Measurements from ENCODE around the gene LEP. TPM values are rescaled to one million over a fixed set of nuclear protein-coding genes. Genes with fewer than 3 reads are reported as not detected.
"Not testable (repeated sequence)": the region's sequence is repeated elsewhere in the genome, so short reads cannot be mapped to it uniquely, and the experiment has no call there.

LEP gene
- polyA plus RNA-seq, 4 donors = 0.12 to 0.49 (median 0.36) TPM

- no peak for DNase-seq (ENCODE audit: low read depth in 4 of 4, low spot score in 3 of 4)
These were observed 29.8 kb downstream of the LEP start for GRCh38 chr7:128270826-128271272.

GRCh38 chr7:128271471-128271941 is 30.4 kb downstream of the LEP start:
- DNase-seq (ENCODE audit: low read depth in 4 of 4, low spot score in 3 of 4) = no peak

- no peak for DNase-seq (ENCODE audit: low read depth in 4 of 4, low spot score in 3 of 4)
These were observed 30.9 kb downstream of the LEP start for GRCh38 chr7:128271942-128272481.

GRCh38 chr7:128274246-128274883 is 33.3 kb downstream of the LEP start:
- DNase-seq (ENCODE audit: low read depth in 4 of 4, low spot score in 3 of 4) = no peak

GRCh38 chr7:128274884-128275603 is 34.0 kb downstream of the LEP start:
- DNase-seq (ENCODE audit: low read depth in 4 of 4, low spot score in 3 of 4) = no peak

GRCh38 chr7:128275681-128276080 is 34.6 kb downstream of the LEP start:
- DNase-seq (ENCODE audit: low read depth in 4 of 4, low spot score in 3 of 4) = no peak

GRCh38 chr7:128278366-128278765 is 37.3 kb downstream of the LEP start:
- no peak for DNase-seq (ENCODE audit: low read depth in 4 of 4, low spot score in 3 of 4)

- no peak for DNase-seq (ENCODE audit: low read depth in 4 of 4, low spot score in 3 of 4)
These were observed 38.1 kb downstream of the LEP start for GRCh38 chr7:128279124-128279713.

GRCh38 chr7:128280451-128280850 is 39.4 kb downstream of the LEP start:
- not testable (repeated sequence) for DNase-seq (ENCODE audit: low read depth in 4 of 4, low spot score in 3 of 4)

GRCh38 chr7:128281605-128282380 is 40.7 kb downstream of the LEP start:
- DNase-seq (ENCODE audit: low read depth in 4 of 4, low spot score in 3 of 4) = no peak

GRCh38 chr7:128284102-128284501 is 43.0 kb downstream of the LEP start:
- DNase-seq (ENCODE audit: low read depth in 4 of 4, low spot score in 3 of 4) = no peak

- no peak for DNase-seq (ENCODE audit: low read depth in 4 of 4, low spot score in 3 of 4)
These were observed 46.5 kb downstream of the LEP start for GRCh38 chr7:128287556-128287955.

- DNase-seq (ENCODE audit: low read depth in 4 of 4, low spot score in 3 of 4) = not testable (repeated sequence)
These were observed 56.9 kb downstream of the LEP start for GRCh38 chr7:128298004-128298403.

GRCh38 chr7:128299109-128299607 is 58.1 kb downstream of the LEP start:
- DNase-seq (ENCODE audit: low read depth in 4 of 4, low spot score in 3 of 4) = no peak

- DNase-seq (ENCODE audit: low read depth in 4 of 4, low spot score in 3 of 4) = no peak
These were observed 61.1 kb downstream of the LEP start for GRCh38 chr7:128302139-128302538.

GRCh38 chr7:128303133-128303532 is 62.1 kb downstream of the LEP start:
- no peak for DNase-seq (ENCODE audit: low read depth in 4 of 4, low spot score in 3 of 4)

GRCh38 chr7:128303643-128304042 is 62.6 kb downstream of the LEP start:
- no peak for DNase-seq (ENCODE audit: low read depth in 4 of 4, low spot score in 3 of 4)

- DNase-seq (ENCODE audit: low read depth in 4 of 4, low spot score in 3 of 4) = no peak
These were observed 63.1 kb downstream of the LEP start for GRCh38 chr7:128304212-128304611.

GRCh38 chr7:128307061-128307460 is 66.0 kb downstream of the LEP start:
- no peak for DNase-seq (ENCODE audit: low read depth in 4 of 4, low spot score in 3 of 4)
